K562 (cell line): ENCODE measurements around the gene PITHD1. TPM values are rescaled to one million over a fixed set of nuclear protein-coding genes. Genes with fewer than 3 reads are reported as not detected.

Experiments used
- GABPB2 ChIP-seq: fragments of 250-450 bp; sonication (Bioruptor Pico); conservative IDR thresholded peaks from 2 replicates; pipeline ENCODE4 v1.5.1; 2021; ENCODE audit warnings: mild to moderate bottlenecking
- HOXB6 ChIP-seq: fragments of 250-450 bp; sonication (Bioruptor Pico); IDR thresholded peaks from 2 replicates; pipeline ENCODE4 v1.5.1; 2022; ENCODE audit warnings: mild to moderate bottlenecking, borderline replicate concordance
- ILF3 ChIP-seq: fragments of 450-650 bp; IDR thresholded peaks from 2 replicates; pipeline ENCODE4 v1.6.1; 2018; ENCODE audit warnings: antibody characterized with exemption, mild to moderate bottlenecking, moderate library complexity, borderline replicate concordance
- MAZ ChIP-seq, 2 experiments: fragments of 450-650 bp in 1 of 2; sonication (generic) in 1 of 2; formaldehyde crosslinking; IDR thresholded peaks in 1 of 2; conservative IDR thresholded peaks in 1 of 2; 2 replicates each; pipeline versions ENCODE4 v1.4.0 to v1.5.0; 2020; ENCODE audit warnings: mild to moderate bottlenecking in 1 of 2, missing genetic modification reagents in 1 of 2
- MYNN ChIP-seq, 2 experiments: sonication (generic); formaldehyde crosslinking in 1 of 2; IDR thresholded peaks; 2 replicates each; pipeline versions ENCODE4 v1.5.0 to v1.6.1; 2016 to 2020; ENCODE audit warnings: antibody characterized with exemption in 1 of 2, missing genetic modification reagents in 1 of 2
- NFRKB ChIP-seq: fragments of 450-650 bp; IDR thresholded peaks from 2 replicates; pipeline ENCODE4 v1.6.1; 2016; ENCODE audit warnings: low read depth
- RFX1 ChIP-seq: fragments of 450-650 bp; IDR thresholded peaks from 2 replicates; pipeline ENCODE4 v1.6.1; 2016; ENCODE audit warnings: mild to moderate bottlenecking, moderate library complexity
- SOX6 ChIP-seq: fragments of 450-650 bp; IDR thresholded peaks from 2 replicates; pipeline ENCODE4 v1.6.1; 2014; ENCODE audit warnings: mild to moderate bottlenecking
- STAG1 ChIP-seq: sonication (generic); formaldehyde crosslinking; IDR thresholded peaks from 2 replicates; pipeline ENCODE4 v1.5.0; 2020; ENCODE audit warnings: missing genetic modification reagents, borderline replicate concordance
- STAT5B ChIP-seq: fragments of 250-450 bp; sonication (Bioruptor Pico); IDR thresholded peaks from 2 replicates; pipeline ENCODE4 v1.8.0; 2021; ENCODE audit warnings: mild to moderate bottlenecking, inconsistent platforms
- YY1 ChIP-seq, 3 experiments: IDR thresholded peaks; 2 replicates each; pipeline ENCODE4 v1.6.1; 2011; ENCODE audit warnings: low read length in 2 of 3, mild to moderate bottlenecking in 2 of 3, moderate library complexity in 2 of 3, borderline replicate concordance in 1 of 3, control low read depth in 1 of 3, low read depth in 1 of 3; ENCODE audit not compliant: insufficient read depth in 3 of 3, insufficient replicate concordance in 2 of 3, control insufficient read depth in 1 of 3, insufficient read length in 1 of 3; ENCODE audit errors: extremely low read depth in 1 of 3
- ZC3H11A ChIP-seq: IDR thresholded peaks from 2 replicates; pipeline ENCODE4 v1.6.1; 2012; ENCODE audit warnings: low read depth, low read length, improper control_type of control experiment
- ZC3H8 ChIP-seq: fragments of 450-650 bp; IDR thresholded peaks from 2 replicates; pipeline ENCODE4 v1.6.1; 2017
- ZNF124 ChIP-seq: sonication (generic); formaldehyde crosslinking; IDR thresholded peaks from 2 replicates; pipeline ENCODE4 v1.8.1; 2022; ENCODE audit warnings: missing genetic modification reagents
- ZNF212 ChIP-seq: fragments of 450-650 bp; formaldehyde crosslinking; IDR thresholded peaks from 2 replicates; pipeline ENCODE4 v1.4.0; 2020; ENCODE audit warnings: mild to moderate bottlenecking
- ZNF24 ChIP-seq: fragments of 450-650 bp; IDR thresholded peaks from 2 replicates; pipeline ENCODE4 v1.6.1; 2016
- ZNF384 ChIP-seq: IDR thresholded peaks from 2 replicates; pipeline ENCODE4 v1.6.1; 2012; ENCODE audit warnings: low read depth, low read length, improper control_type of control experiment
- ZNF589 ChIP-seq: fragments of 200-800 bp; sonication (Bioruptor generic); IDR thresholded peaks from 2 replicates; pipeline ENCODE4 v1.6.1; 2016; ENCODE audit warnings: low read depth, missing genetic modification characterization, missing compliant biosample characterization
- ZNF764 ChIP-seq: fragments of 250-450 bp; sonication (Bioruptor Pico); IDR thresholded peaks from 2 replicates; pipeline ENCODE4 v1.4.0; 2020; ENCODE audit warnings: low read depth, mild to moderate bottlenecking, moderate library complexity
- ZNF766 ChIP-seq: fragments of 200-800 bp; sonication (Bioruptor generic); conservative IDR thresholded peaks from 2 replicates; pipeline ENCODE4 v1.6.1; 2016; ENCODE audit warnings: missing genetic modification characterization, missing compliant biosample characterization
- polyA plus RNA-seq, 8 experiments: library from polyadenylated mRNA; depleted of rRNA in 4 of 8; stranded (reverse) in 5 of 8; unstranded in 3 of 8; fragments of >200 nt; fragmentation: Nextera tagmentation in 2 of 8; fragmentation: Illumina TruSeq in 1 of 8; extraction: Ambion mirVana in 2 of 8; extraction: Trizol in 1 of 8; gene quantifications; 2 replicates each; pipeline versions ENCODE4 v1.2.1 to v1.2.3, GENCODE V29; 2011 to 2014; ENCODE audit warnings: inconsistent platforms in 1 of 8, missing spikeins in 1 of 8
- total RNA-seq, 7 experiments: library from RNA; depleted of rRNA in 6 of 7; stranded (reverse); fragments of >200 nt in 6 of 7; fragmentation: Illumina TruSeq in 2 of 7; extraction: Trizol in 2 of 7; gene quantifications; 2 replicates each; pipeline versions ENCODE4 v1.2.1 to v1.2.3, GENCODE V29; 2011 to 2021; ENCODE audit warnings: low replicate concordance in 1 of 7
- TF ChIP-seq, protein P1 (sequence below): fragments of 450-650 bp; IDR thresholded peaks from 2 replicates; pipeline ENCODE4 v1.6.1; 2017; ENCODE audit warnings: antibody characterized with exemption, mild to moderate bottlenecking
- TF ChIP-seq, protein P2 (sequence below): fragments of 450-650 bp; IDR thresholded peaks from 2 replicates; pipeline ENCODE4 v1.6.1; 2016
- TF ChIP-seq, protein P3 (sequence below): sonication (generic); formaldehyde crosslinking; IDR thresholded peaks from 2 replicates; pipeline ENCODE4 v1.9.0; 2022; ENCODE audit warnings: mild to moderate bottlenecking, missing genetic modification reagents

The PITHD1 gene
- total and polyA plus RNA-seq, 9 of the 15 experiments (the other 6 are each of a cell fraction or from before 2014, with no cell fraction given): 46.5 to 175 (median 149) TPM

DNA sequence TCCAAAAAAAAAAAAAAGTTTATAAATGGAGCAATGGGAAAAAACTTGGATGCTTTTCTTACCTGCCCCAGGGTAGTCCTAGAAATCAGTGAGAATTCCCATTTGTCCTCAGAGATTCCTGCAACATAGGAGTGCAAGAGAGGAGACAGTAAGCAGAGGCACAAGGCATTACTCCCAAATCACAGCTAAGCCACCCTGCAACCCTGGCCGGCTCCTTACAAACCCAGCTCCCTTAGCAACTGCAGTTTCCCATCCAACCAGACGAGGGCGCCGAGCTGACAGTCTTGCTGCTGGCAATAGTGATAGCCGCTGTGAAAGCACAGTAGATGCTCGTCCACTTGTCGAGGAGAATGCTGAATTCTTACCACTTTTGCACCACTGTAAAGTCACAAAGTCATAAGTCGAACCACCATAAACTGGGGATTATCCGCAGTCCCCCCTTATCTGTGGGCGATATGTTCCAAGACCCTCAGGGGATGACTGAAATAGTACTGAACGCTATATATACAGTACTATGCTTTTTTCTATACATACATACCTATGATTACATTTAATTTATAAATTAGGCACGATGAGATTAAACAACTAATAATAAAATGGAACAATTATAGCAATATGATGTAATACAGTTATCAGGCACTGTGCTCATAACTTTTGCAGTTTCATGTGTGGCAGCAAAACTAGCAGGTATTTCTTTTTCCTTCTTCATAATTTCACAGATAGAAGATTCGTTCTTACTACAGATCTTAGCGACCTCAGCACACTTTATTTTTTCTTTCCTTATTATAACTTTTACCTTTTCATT, 6.0 kb upstream of the PITHD1 start (continued):
- TF ChIP-seq STAG1: peak; percentile 57; the same call in 1 of the 2 replicates
- TF ChIP-seq ZNF589 (CRISPR knock-in tag): no peak
- peak; percentile 69 for TF ChIP-seq RFX1
- TF ChIP-seq ZC3H11A: 0 out of 2 replicates have a peak, but pooled peaks have one; percentile 67
- TF ChIP-seq HOXB6 (CRISPR knock-in tag): no peak
- TF ChIP-seq ZC3H8: no peak
- 0 out of 2 replicates have a peak, but pooled peaks have one; percentile 12 for TF ChIP-seq SOX6
- TF ChIP-seq STAT5B (CRISPR knock-in tag): no peak
- peak; percentile 58; the same call in 1 of the 2 replicates for TF ChIP-seq ZNF764 (CRISPR knock-in tag)
- peak; percentile 59; the same call in 1 of the 2 replicates for TF ChIP-seq MYNN (IDR thresholded peaks at IDR 0.05)
- TF ChIP-seq MYNN (CRISPR knock-in tag; IDR thresholded peaks at IDR 0.05): no peak
- no peak for TF ChIP-seq ZNF212 (CRISPR knock-in tag)
- no peak for TF ChIP-seq ILF3
- TF ChIP-seq MAZ (CRISPR knock-in tag; conservative IDR thresholded peaks at IDR 0.05 in 1 of 2, IDR thresholded peaks at IDR 0.05 in 1 of 2): 0 out of 4 replicates have a peak, but pooled peaks of 1 of the 2 experiments have one; percentile 30
- no peak for TF ChIP-seq NFRKB
- TF ChIP-seq, protein P1, sequence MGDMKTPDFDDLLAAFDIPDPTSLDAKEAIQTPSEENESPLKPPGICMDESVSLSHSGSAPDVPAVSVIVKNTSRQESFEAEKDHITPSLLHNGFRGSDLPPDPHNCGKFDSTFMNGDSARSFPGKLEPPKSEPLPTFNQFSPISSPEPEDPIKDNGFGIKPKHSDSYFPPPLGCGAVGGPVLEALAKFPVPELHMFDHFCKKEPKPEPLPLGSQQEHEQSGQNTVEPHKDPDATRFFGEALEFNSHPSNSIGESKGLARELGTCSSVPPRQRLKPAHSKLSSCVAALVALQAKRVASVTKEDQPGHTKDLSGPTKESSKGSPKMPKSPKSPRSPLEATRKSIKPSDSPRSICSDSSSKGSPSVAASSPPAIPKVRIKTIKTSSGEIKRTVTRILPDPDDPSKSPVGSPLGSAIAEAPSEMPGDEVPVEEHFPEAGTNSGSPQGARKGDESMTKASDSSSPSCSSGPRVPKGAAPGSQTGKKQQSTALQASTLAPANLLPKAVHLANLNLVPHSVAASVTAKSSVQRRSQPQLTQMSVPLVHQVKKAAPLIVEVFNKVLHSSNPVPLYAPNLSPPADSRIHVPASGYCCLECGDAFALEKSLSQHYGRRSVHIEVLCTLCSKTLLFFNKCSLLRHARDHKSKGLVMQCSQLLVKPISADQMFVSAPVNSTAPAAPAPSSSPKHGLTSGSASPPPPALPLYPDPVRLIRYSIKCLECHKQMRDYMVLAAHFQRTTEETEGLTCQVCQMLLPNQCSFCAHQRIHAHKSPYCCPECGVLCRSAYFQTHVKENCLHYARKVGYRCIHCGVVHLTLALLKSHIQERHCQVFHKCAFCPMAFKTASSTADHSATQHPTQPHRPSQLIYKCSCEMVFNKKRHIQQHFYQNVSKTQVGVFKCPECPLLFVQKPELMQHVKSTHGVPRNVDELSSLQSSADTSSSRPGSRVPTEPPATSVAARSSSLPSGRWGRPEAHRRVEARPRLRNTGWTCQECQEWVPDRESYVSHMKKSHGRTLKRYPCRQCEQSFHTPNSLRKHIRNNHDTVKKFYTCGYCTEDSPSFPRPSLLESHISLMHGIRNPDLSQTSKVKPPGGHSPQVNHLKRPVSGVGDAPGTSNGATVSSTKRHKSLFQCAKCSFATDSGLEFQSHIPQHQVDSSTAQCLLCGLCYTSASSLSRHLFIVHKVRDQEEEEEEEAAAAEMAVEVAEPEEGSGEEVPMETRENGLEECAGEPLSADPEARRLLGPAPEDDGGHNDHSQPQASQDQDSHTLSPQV: peak; percentile 43; the same call in 1 of the 2 replicates
- TF ChIP-seq ZNF124 (CRISPR knock-in tag): no peak
- TF ChIP-seq YY1 (IDR thresholded peaks at IDR 0.05; ENCODE audit: borderline replicate concordance in 1 of 3, control insufficient read depth in 1 of 3, extremely low read depth in 1 of 3, insufficient read depth in 3 of 3, insufficient read length in 1 of 3, insufficient replicate concordance in 2 of 3, low read depth in 1 of 3, low read length in 2 of 3): peak in 1 of 3 experiments; percentile 32
- no peak for TF ChIP-seq ZNF766 (CRISPR knock-in tag)
- TF ChIP-seq, protein P2, sequence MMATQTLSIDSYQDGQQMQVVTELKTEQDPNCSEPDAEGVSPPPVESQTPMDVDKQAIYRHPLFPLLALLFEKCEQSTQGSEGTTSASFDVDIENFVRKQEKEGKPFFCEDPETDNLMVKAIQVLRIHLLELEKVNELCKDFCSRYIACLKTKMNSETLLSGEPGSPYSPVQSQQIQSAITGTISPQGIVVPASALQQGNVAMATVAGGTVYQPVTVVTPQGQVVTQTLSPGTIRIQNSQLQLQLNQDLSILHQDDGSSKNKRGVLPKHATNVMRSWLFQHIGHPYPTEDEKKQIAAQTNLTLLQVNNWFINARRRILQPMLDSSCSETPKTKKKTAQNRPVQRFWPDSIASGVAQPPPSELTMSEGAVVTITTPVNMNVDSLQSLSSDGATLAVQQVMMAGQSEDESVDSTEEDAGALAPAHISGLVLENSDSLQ: peak; percentile 40; the same call in 1 of the 2 replicates
- peak; percentile 99 for TF ChIP-seq ZNF24
- TF ChIP-seq ZNF384: peak; percentile 1; the same call in 1 of the 2 replicates
- no peak for TF ChIP-seq GABPB2 (CRISPR knock-in tag)
- TF ChIP-seq, protein P3, sequence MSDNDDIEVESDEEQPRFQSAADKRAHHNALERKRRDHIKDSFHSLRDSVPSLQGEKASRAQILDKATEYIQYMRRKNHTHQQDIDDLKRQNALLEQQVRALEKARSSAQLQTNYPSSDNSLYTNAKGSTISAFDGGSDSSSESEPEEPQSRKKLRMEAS (CRISPR knock-in tag): no peak
